GM23338 (cell line): ENCODE data around the gene RNF223.

Experiments
- CREB1 ChIP-seq: fragments of 250-450 bp; sonication (Bioruptor Pico); IDR thresholded peaks from 2 replicates; pipeline ENCODE4 v1.5.0; 2020; ENCODE audit warnings: low read depth, mild to moderate bottlenecking, moderate library complexity
- EZH2 ChIP-seq: fragments of 200-600 bp; sonication (generic); IDR thresholded peaks from one replicate; pipeline ENCODE4 v1.8.0; 2017; ENCODE audit warnings: antibody characterized with exemption, mild to moderate bottlenecking, low read depth; ENCODE audit not compliant: unreplicated experiment
- EZH2phosphoT487 ChIP-seq: fragments of 200-600 bp; sonication (generic); IDR thresholded peaks from one replicate; pipeline ENCODE4 v1.8.1; 2018; ENCODE audit warnings: antibody characterized with exemption; ENCODE audit not compliant: unreplicated experiment
- JUNB ChIP-seq: IDR thresholded peaks from one replicate; pipeline ENCODE4 v1.6.1; 2016; ENCODE audit warnings: antibody characterized with exemption; ENCODE audit not compliant: unreplicated experiment
- NANOG ChIP-seq: IDR thresholded peaks from 2 replicates; pipeline ENCODE4 v1.6.1; 2016; ENCODE audit warnings: antibody characterized with exemption, borderline replicate concordance
- POLR2AphosphoS5 ChIP-seq: IDR thresholded peaks from 2 replicates; pipeline ENCODE4 v1.6.1; 2016; ENCODE audit warnings: antibody characterized with exemption, low read depth
- ZNF114 ChIP-seq: fragments of 250-450 bp; sonication (Bioruptor Pico); IDR thresholded peaks from 2 replicates; pipeline ENCODE4 v1.5.0; 2020; ENCODE audit warnings: mild to moderate bottlenecking, moderate library complexity
- ZNF331 ChIP-seq: fragments of 250-450 bp; sonication (Bioruptor Pico); IDR thresholded peaks from 2 replicates; pipeline ENCODE4 v1.5.0; 2020; ENCODE audit warnings: low read depth, mild to moderate bottlenecking, moderate library complexity
- TF ChIP-seq, protein P1 (sequence below), 2 experiments: fragments of 200-600 bp in 1 of 2; sonication (generic) in 1 of 2; conservative IDR thresholded peaks; 2 replicates each; pipeline versions ENCODE4 v1.5.1 to v1.6.1; 2016 to 2017; ENCODE audit warnings: antibody characterized with exemption in 2 of 2, low read depth in 2 of 2, mild to moderate bottlenecking in 2 of 2, moderate library complexity in 1 of 2
- TF ChIP-seq, protein P2 (sequence below): IDR thresholded peaks from one replicate; pipeline ENCODE4 v1.6.1; 2018; ENCODE audit warnings: antibody characterized with exemption; ENCODE audit not compliant: unreplicated experiment
- TF ChIP-seq, protein P3 (sequence below): IDR thresholded peaks from 2 replicates; pipeline ENCODE4 v1.6.1; 2016; ENCODE audit warnings: antibody characterized with exemption

DNA sequence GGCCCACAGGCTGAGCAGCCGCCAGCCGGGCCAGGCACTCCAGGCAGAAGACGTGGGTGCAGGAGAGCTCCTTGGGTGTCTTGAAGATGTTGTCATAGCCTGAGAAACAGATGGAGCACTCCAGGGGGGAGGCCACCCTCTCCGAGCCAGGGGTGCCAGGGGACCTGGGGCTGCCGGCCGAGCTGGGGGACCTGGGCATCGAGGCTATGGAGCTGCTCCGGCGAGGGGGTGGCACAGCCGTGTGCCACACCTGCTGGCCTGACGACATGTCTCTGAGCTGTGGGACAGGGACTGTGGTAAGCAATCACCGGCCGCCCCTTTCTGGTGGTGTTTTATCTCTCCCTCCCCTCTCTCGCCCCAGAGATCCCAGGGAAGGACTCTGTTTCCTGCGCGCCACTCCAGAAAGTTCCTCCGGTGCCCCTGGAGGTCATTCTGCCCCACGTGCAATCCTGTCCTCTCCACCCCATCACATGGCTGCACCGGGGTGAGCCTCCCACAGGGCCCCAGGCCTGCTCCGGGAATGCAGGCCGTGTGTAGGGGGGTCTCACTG is 1.7 kb downstream of the RNF223 start:
- TF ChIP-seq, protein P1, sequence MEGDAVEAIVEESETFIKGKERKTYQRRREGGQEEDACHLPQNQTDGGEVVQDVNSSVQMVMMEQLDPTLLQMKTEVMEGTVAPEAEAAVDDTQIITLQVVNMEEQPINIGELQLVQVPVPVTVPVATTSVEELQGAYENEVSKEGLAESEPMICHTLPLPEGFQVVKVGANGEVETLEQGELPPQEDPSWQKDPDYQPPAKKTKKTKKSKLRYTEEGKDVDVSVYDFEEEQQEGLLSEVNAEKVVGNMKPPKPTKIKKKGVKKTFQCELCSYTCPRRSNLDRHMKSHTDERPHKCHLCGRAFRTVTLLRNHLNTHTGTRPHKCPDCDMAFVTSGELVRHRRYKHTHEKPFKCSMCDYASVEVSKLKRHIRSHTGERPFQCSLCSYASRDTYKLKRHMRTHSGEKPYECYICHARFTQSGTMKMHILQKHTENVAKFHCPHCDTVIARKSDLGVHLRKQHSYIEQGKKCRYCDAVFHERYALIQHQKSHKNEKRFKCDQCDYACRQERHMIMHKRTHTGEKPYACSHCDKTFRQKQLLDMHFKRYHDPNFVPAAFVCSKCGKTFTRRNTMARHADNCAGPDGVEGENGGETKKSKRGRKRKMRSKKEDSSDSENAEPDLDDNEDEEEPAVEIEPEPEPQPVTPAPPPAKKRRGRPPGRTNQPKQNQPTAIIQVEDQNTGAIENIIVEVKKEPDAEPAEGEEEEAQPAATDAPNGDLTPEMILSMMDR (conservative IDR thresholded peaks at IDR 0.05; ENCODE audit: low read depth in 2 of 2), result no peak
- no peak for TF ChIP-seq ZNF331 (CRISPR knock-in tag)
- no peak for TF ChIP-seq NANOG
- TF ChIP-seq EZH2, result no peak
- TF ChIP-seq, protein P2, sequence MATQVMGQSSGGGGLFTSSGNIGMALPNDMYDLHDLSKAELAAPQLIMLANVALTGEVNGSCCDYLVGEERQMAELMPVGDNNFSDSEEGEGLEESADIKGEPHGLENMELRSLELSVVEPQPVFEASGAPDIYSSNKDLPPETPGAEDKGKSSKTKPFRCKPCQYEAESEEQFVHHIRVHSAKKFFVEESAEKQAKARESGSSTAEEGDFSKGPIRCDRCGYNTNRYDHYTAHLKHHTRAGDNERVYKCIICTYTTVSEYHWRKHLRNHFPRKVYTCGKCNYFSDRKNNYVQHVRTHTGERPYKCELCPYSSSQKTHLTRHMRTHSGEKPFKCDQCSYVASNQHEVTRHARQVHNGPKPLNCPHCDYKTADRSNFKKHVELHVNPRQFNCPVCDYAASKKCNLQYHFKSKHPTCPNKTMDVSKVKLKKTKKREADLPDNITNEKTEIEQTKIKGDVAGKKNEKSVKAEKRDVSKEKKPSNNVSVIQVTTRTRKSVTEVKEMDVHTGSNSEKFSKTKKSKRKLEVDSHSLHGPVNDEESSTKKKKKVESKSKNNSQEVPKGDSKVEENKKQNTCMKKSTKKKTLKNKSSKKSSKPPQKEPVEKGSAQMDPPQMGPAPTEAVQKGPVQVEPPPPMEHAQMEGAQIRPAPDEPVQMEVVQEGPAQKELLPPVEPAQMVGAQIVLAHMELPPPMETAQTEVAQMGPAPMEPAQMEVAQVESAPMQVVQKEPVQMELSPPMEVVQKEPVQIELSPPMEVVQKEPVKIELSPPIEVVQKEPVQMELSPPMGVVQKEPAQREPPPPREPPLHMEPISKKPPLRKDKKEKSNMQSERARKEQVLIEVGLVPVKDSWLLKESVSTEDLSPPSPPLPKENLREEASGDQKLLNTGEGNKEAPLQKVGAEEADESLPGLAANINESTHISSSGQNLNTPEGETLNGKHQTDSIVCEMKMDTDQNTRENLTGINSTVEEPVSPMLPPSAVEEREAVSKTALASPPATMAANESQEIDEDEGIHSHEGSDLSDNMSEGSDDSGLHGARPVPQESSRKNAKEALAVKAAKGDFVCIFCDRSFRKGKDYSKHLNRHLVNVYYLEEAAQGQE, result no peak
- no peak for TF ChIP-seq CREB1
- no peak for TF ChIP-seq POLR2AphosphoS5
- TF ChIP-seq, protein P3, sequence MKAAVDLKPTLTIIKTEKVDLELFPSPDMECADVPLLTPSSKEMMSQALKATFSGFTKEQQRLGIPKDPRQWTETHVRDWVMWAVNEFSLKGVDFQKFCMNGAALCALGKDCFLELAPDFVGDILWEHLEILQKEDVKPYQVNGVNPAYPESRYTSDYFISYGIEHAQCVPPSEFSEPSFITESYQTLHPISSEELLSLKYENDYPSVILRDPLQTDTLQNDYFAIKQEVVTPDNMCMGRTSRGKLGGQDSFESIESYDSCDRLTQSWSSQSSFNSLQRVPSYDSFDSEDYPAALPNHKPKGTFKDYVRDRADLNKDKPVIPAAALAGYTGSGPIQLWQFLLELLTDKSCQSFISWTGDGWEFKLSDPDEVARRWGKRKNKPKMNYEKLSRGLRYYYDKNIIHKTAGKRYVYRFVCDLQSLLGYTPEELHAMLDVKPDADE, result no peak
- no peak for TF ChIP-seq EZH2phosphoT487
- TF ChIP-seq JUNB, result no peak
- no peak for TF ChIP-seq ZNF114
